ENCODE results near the gene DNAH8.

DNA sequence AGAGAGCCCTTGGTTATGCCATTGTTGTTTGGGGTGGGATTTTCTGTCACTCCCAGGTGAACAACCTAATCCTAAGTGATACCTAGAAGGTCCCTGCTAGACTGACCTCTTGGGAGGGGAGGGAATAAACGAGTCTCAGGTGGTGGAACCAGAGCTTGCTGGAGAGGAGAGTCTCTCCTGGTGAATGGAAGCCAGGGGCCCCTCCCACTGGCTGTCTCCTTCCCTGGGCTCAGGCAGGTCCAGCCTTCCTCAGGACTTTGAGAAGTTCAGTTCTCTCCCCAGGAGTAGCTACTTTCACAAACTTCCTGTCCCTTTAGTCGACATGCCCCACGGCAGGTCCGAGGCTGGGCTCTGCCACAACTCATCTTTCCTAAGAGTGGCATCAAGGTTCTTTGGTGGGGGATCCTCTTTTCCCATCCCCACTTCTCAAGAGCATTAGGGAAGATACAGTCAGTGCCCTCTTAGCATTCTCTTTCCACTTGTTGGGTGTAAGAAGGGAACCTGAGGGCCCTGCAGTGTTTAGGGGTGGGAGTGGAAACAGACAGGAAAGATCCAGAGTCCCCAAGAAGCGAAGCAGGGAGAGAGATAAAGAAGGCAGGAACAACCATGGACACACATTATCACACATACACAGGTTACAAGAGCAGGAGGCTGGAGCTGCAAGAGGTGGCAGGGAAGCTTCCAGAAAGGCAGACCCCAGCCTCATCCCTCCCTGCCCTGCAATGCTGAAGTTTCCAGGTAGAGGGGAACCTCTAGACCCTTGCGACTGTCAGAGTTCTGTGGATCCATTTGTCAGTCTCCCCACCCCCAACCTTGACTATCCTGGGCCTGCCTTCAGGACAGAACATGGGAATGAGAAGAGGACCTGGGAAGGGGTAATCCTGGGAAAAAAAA, 332.6 kb downstream of the DNAH8 start:
- no peak for TF ChIP-seq POLR2AphosphoS5 (IDR thresholded peaks at IDR 0.05)
- TF ChIP-seq, protein P1, sequence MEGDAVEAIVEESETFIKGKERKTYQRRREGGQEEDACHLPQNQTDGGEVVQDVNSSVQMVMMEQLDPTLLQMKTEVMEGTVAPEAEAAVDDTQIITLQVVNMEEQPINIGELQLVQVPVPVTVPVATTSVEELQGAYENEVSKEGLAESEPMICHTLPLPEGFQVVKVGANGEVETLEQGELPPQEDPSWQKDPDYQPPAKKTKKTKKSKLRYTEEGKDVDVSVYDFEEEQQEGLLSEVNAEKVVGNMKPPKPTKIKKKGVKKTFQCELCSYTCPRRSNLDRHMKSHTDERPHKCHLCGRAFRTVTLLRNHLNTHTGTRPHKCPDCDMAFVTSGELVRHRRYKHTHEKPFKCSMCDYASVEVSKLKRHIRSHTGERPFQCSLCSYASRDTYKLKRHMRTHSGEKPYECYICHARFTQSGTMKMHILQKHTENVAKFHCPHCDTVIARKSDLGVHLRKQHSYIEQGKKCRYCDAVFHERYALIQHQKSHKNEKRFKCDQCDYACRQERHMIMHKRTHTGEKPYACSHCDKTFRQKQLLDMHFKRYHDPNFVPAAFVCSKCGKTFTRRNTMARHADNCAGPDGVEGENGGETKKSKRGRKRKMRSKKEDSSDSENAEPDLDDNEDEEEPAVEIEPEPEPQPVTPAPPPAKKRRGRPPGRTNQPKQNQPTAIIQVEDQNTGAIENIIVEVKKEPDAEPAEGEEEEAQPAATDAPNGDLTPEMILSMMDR (IDR thresholded peaks at IDR 0.05 in 8 of 11, conservative IDR thresholded peaks at IDR 0.05 in 3 of 11): no peak

Data from spleen (tissue), 7 donors.